NCI-H1930 (cell line): ENCODE data around the gene AP1AR.

Experiments used
- DNase-seq, 2 experiments: peaks; one replicate each; lab custom pipeline; 2025; lab: John Stamatoyannopoulos, UW

The AP1AR gene

GRCh38 chr4:112312610-112313239, 81.1 kb downstream of the AP1AR start:
- no peak for DNase-seq

GRCh38 chr4:112315446-112315845, 83.9 kb downstream of the AP1AR start:
- DNase-seq = no peak

- DNase-seq = no peak
These were observed 84.8 kb downstream of the AP1AR start for GRCh38 chr4:112316360-112316759.

GRCh38 chr4:112318239-112319142, 86.9 kb downstream of the AP1AR start:
- DNase-seq = no peak
